HepG2 (cell line): Measurements from ENCODE around the gene RPL11. TPM values are rescaled to one million over a fixed set of nuclear protein-coding genes. Genes with fewer than 3 reads are reported as not detected.
A peak's percentile ranks its signal among the peaks of the same experiment; 100 is the strongest.

ENCODE experiments used
- AGO2 ChIP-seq: fragments of 200-400 bp; formaldehyde crosslinking; optimal IDR thresholded peaks from 2 replicates; pipeline ENCODE3; 2017; ENCODE audit warnings: mild to moderate bottlenecking, low read depth, low read length, moderate library complexity
- ELF4 ChIP-seq: sonication (generic); formaldehyde crosslinking; IDR thresholded peaks from 2 replicates; pipeline ENCODE4 v1.5.0; 2020; ENCODE audit warnings: missing genetic modification reagents, mild to moderate bottlenecking, moderate library complexity, borderline replicate concordance
- NR2F1 ChIP-seq, 2 experiments: fragments of 450-650 bp in 1 of 2; formaldehyde crosslinking in 1 of 2; IDR thresholded peaks; 2 replicates each; pipeline versions ENCODE4 v1.5.0 to v1.6.1; 2016 to 2020; ENCODE audit warnings: mild to moderate bottlenecking in 1 of 2, missing compliant biosample characterization in 1 of 2, missing genetic modification reagents in 1 of 2, moderate library complexity in 1 of 2
- PHF20 ChIP-seq: sonication (generic); formaldehyde crosslinking; IDR thresholded peaks from 2 replicates; pipeline ENCODE4 v1.5.0; 2020; ENCODE audit warnings: mild to moderate bottlenecking, missing genetic modification reagents
- RORA ChIP-seq: sonication (generic); formaldehyde crosslinking; IDR thresholded peaks from 2 replicates; pipeline ENCODE4 v1.5.0; 2020; ENCODE audit warnings: mild to moderate bottlenecking, missing genetic modification reagents, moderate library complexity
- THAP7 ChIP-seq: sonication (generic); formaldehyde crosslinking; IDR thresholded peaks from 2 replicates; pipeline ENCODE4 v1.8.1; 2023; ENCODE audit warnings: mild to moderate bottlenecking, missing genetic modification reagents
- TRIM24 ChIP-seq: sonication (generic); formaldehyde crosslinking; IDR thresholded peaks from 2 replicates; pipeline ENCODE4 v1.8.0; 2022; ENCODE audit warnings: mild to moderate bottlenecking, missing genetic modification reagents
- ZEB1 ChIP-seq: IDR thresholded peaks from 2 replicates; pipeline ENCODE4 v1.6.1; 2012; ENCODE audit warnings: mild to moderate bottlenecking, low read depth, inconsistent platforms; ENCODE audit not compliant: insufficient replicate concordance
- ZNF598 ChIP-seq: sonication (generic); formaldehyde crosslinking; IDR thresholded peaks from 2 replicates; pipeline ENCODE4 v1.5.1; 2020; ENCODE audit warnings: mild to moderate bottlenecking, missing genetic modification reagents, borderline replicate concordance
- ZNF652 ChIP-seq: IDR thresholded peaks from 2 replicates; pipeline ENCODE4 v1.6.1; 2016; ENCODE audit warnings: low read depth, borderline replicate concordance
- ZNF773 ChIP-seq: sonication (generic); formaldehyde crosslinking; IDR thresholded peaks from 2 replicates; pipeline ENCODE4 v1.4.0; 2020; ENCODE audit warnings: missing genetic modification reagents, borderline replicate concordance
- ZNF883 ChIP-seq: sonication (generic); formaldehyde crosslinking; IDR thresholded peaks from 2 replicates; pipeline ENCODE4 v1.5.1; 2020; ENCODE audit warnings: mild to moderate bottlenecking, missing genetic modification reagents; ENCODE audit errors: not compliant biosample characterization
- polyA plus RNA-seq, 8 experiments: library from polyadenylated mRNA; depleted of rRNA in 3 of 8; stranded (reverse) in 7 of 8; unstranded in 1 of 8; fragments of >200 nt; fragmentation: Illumina TruSeq in 4 of 8; extraction: Trizol in 4 of 8; gene quantifications; 2 replicates each; pipeline versions ENCODE4 v1.2.1 to v1.2.3, GENCODE V29; 2011 to 2016; ENCODE audit warnings: low read depth in 4 of 8, missing spikeins in 1 of 8, mixed read lengths in 1 of 8; ENCODE audit not compliant: insufficient read depth in 1 of 8
- total RNA-seq, 5 experiments: library from RNA; depleted of rRNA; stranded (reverse); fragments of >200 nt; fragmentation: Illumina TruSeq; extraction: Trizol; gene quantifications; 2 replicates each; pipeline ENCODE4 v1.2.3, GENCODE V29; 2016; ENCODE audit warnings: low read depth in 1 of 5
- TF ChIP-seq, protein P1 (sequence below): sonication (generic); formaldehyde crosslinking; IDR thresholded peaks from 2 replicates; pipeline ENCODE4 v1.5.0; 2020; ENCODE audit warnings: missing genetic modification reagents
- TF ChIP-seq, protein P2 (sequence below): sonication (generic); formaldehyde crosslinking; IDR thresholded peaks from 2 replicates; pipeline ENCODE4 v1.9.0; 2021; ENCODE audit warnings: mild to moderate bottlenecking, missing genetic modification reagents
- TF ChIP-seq, protein P3 (sequence below): sonication (generic); formaldehyde crosslinking; IDR thresholded peaks from 2 replicates; pipeline ENCODE4 v1.8.1; 2023; ENCODE audit warnings: mild to moderate bottlenecking, missing genetic modification reagents
- TF ChIP-seq, protein P4 (sequence below): conservative IDR thresholded peaks from 2 replicates; pipeline ENCODE4 v1.6.1; 2018; ENCODE audit warnings: missing genetic modification reagents

RPL11 gene
- total and polyA plus RNA-seq, 2 of the 13 experiments (the other 11 are each of a cell fraction or from before 2014, with no cell fraction given), result 1,682 to 2,010 TPM

GRCh38 chr1:23691499-23692307 is at the start of gene RPL11 (continued):
- TF ChIP-seq PHF20 (CRISPR knock-in tag) (peak; percentile 92), NR2F1 (CRISPR knock-in tag; IDR thresholded peaks at IDR 0.05) (no peak), AGO2 (peak; percentile 91), ELF4 (CRISPR knock-in tag) (peak; percentile 91; the same call in 1 of the 2 replicates), ZNF883 (CRISPR knock-in tag) (peak; percentile 38), TRIM24 (no peak), THAP7 (CRISPR knock-in tag) (peak; percentile 50; the same call in 1 of the 2 replicates), ZNF773 (CRISPR knock-in tag) (no peak), ZNF598 (CRISPR knock-in tag) (peak; percentile 60; the same call in 1 of the 2 replicates), ZNF652 (CRISPR knock-in tag) (peak; percentile 11; the same call in 1 of the 2 replicates), RORA (CRISPR knock-in tag) (no peak), ZEB1 (no peak)
- TF ChIP-seq, protein P1, sequence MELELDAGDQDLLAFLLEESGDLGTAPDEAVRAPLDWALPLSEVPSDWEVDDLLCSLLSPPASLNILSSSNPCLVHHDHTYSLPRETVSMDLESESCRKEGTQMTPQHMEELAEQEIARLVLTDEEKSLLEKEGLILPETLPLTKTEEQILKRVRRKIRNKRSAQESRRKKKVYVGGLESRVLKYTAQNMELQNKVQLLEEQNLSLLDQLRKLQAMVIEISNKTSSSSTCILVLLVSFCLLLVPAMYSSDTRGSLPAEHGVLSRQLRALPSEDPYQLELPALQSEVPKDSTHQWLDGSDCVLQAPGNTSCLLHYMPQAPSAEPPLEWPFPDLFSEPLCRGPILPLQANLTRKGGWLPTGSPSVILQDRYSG (CRISPR knock-in tag), result no peak
- TF ChIP-seq, protein P2, sequence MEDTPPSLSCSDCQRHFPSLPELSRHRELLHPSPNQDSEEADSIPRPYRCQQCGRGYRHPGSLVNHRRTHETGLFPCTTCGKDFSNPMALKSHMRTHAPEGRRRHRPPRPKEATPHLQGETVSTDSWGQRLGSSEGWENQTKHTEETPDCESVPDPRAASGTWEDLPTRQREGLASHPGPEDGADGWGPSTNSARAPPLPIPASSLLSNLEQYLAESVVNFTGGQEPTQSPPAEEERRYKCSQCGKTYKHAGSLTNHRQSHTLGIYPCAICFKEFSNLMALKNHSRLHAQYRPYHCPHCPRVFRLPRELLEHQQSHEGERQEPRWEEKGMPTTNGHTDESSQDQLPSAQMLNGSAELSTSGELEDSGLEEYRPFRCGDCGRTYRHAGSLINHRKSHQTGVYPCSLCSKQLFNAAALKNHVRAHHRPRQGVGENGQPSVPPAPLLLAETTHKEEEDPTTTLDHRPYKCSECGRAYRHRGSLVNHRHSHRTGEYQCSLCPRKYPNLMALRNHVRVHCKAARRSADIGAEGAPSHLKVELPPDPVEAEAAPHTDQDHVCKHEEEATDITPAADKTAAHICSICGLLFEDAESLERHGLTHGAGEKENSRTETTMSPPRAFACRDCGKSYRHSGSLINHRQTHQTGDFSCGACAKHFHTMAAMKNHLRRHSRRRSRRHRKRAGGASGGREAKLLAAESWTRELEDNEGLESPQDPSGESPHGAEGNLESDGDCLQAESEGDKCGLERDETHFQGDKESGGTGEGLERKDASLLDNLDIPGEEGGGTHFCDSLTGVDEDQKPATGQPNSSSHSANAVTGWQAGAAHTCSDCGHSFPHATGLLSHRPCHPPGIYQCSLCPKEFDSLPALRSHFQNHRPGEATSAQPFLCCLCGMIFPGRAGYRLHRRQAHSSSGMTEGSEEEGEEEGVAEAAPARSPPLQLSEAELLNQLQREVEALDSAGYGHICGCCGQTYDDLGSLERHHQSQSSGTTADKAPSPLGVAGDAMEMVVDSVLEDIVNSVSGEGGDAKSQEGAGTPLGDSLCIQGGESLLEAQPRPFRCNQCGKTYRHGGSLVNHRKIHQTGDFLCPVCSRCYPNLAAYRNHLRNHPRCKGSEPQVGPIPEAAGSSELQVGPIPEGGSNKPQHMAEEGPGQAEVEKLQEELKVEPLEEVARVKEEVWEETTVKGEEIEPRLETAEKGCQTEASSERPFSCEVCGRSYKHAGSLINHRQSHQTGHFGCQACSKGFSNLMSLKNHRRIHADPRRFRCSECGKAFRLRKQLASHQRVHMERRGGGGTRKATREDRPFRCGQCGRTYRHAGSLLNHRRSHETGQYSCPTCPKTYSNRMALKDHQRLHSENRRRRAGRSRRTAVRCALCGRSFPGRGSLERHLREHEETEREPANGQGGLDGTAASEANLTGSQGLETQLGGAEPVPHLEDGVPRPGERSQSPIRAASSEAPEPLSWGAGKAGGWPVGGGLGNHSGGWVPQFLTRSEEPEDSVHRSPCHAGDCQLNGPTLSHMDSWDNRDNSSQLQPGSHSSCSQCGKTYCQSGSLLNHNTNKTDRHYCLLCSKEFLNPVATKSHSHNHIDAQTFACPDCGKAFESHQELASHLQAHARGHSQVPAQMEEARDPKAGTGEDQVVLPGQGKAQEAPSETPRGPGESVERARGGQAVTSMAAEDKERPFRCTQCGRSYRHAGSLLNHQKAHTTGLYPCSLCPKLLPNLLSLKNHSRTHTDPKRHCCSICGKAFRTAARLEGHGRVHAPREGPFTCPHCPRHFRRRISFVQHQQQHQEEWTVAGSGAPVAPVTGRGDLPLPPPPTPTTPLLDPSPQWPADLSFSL, result peak; percentile 63; the same call in 1 of the 2 replicates
- TF ChIP-seq, protein P3, sequence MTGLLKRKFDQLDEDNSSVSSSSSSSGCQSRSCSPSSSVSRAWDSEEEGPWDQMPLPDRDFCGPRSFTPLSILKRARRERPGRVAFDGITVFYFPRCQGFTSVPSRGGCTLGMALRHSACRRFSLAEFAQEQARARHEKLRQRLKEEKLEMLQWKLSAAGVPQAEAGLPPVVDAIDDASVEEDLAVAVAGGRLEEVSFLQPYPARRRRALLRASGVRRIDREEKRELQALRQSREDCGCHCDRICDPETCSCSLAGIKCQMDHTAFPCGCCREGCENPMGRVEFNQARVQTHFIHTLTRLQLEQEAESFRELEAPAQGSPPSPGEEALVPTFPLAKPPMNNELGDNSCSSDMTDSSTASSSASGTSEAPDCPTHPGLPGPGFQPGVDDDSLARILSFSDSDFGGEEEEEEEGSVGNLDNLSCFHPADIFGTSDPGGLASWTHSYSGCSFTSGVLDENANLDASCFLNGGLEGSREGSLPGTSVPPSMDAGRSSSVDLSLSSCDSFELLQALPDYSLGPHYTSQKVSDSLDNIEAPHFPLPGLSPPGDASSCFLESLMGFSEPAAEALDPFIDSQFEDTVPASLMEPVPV (CRISPR knock-in tag), result peak; percentile 82
- TF ChIP-seq, protein P4, sequence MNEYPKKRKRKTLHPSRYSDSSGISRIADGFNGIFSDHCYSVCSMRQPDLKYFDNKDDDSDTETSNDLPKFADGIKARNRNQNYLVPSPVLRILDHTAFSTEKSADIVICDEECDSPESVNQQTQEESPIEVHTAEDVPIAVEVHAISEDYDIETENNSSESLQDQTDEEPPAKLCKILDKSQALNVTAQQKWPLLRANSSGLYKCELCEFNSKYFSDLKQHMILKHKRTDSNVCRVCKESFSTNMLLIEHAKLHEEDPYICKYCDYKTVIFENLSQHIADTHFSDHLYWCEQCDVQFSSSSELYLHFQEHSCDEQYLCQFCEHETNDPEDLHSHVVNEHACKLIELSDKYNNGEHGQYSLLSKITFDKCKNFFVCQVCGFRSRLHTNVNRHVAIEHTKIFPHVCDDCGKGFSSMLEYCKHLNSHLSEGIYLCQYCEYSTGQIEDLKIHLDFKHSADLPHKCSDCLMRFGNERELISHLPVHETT (CRISPR knock-in tag), result no peak
